ENCODE measurements around the gene SBF2.
"Not testable (repeated sequence)": the region's sequence is repeated elsewhere in the genome, so short reads cannot be mapped to it uniquely, and the experiment has no call there.

Gene SBF2

DNA sequence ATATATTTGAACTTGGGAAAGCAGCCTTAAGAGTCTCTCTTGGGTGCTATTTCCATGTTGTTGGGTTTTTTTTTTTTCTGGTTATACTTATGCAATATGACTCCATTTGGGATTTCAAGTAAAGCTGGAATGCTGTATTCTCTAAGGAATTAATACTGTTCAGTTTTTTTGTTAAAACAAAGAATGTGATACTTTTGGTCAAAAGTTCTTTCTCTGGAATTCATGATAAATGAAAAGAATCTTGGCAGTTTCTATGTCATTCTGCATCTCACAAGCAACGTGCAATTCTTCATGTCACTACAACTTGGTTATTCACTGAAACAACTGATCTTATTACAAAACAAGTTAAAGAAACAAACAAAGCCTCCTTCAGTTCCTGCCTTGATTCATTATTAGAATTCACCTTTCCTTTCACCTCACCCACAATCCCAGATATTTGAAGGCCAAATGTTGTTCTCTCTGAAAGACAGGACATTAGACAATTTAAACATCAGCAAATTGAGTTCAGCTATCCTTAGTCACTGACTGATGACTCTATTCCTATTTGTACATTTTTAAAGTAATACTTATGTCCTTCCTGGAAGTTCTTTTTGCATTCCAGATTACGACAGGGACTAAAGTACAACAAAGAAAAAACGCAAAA, 176.2 kb downstream of the SBF2 start:
- no peak for DNase-seq (ENCODE audit: low read depth, low spot score)

DNA sequence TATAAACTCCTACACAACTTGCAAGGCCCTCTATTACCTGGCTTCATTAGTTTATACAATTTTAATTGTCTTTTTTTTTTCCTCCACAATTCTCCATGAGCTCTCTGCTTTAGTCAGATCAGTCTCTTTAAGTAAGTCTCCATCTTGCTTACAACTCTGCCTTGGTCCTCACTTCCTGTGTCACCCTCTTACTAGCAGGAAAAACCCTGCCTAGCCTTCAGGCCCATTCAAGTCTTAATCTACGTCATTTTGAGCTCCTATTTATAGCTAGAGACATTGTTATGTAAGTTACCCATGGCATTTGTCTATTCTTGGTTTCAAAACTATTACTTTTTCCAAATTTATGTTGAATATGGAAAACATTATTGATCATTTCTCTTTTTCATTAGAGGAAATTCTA, 177.4 kb downstream of the SBF2 start:
- DNase-seq (ENCODE audit: low read depth, low spot score), result no peak

DNA sequence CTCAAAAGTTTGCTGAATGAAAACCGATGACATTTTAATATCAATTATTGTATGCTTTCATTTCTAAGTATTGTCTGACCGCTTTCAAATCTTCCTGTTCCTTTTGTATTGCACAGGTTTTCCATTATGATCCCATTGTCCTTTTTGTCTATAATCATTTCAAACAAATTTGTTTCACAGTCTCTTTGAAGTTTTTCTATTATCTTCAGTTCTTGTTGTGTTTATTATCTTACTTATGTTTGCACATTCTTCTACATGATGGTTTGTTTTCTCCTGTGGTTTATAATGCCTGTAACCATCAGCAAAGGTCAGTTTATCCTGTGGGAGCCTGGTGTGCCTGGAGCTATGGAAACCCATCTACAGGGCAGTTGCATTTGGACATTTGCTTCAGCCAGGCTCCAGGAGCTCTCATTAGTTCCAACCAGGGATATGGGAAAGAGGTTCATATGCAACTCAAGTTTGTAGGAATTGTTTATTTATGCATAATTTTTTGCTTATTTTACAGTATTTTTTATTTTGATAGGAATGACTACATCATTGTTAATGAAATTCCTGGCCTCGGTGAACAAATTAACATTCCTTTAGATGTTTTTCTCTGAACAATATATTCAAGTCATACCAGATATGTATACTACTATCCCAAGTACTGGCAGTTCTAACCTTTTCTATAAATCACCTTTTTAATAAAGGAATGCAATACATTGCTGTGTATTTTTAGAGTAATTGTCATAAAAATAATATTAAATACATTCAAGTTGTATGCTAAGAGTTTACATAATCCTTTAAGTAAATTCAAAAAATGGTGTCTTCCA, 179.2 kb downstream of the SBF2 start:
- DNase-seq (ENCODE audit: low read depth, low spot score), result no peak

DNA sequence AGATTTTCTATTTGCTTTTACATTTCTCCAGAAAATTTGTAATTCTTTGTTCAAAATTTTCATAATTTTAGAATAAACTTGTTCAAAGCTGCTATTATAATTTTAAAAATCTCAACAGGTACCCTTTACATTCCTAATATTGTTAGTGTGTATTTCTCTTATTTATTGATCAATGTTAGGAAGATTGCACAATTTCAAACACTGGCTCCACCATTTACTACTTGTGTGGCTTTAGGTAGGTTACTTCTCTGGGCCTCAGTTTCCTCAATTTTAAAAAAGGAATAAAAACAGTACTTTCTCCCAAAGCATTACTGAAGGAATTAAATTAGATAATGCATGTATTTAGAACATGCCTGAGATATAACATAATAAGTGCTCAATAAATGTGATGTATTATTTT, 180.2 kb downstream of the SBF2 start:
- DNase-seq (ENCODE audit: low read depth, low spot score), result no peak

DNA sequence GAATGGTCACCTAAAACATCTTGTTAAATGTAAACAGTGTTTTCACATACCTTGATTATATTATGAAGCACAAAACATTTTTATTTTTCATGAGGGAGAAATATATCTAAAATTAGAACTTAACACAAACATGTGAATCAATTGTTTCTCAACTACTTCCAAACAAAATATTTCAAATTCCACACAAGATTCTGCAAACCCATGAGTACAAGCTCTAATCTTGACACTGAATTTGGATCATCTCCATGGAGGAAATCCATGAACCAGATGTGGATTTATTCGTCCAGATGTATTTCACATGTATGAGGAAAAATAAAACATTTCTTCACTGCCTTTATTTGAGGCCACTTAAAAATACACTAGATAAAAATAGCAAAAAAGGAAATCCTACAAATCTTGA, 184.2 kb downstream of the SBF2 start:
- DNase-seq (ENCODE audit: low read depth, low spot score), result no peak

DNA sequence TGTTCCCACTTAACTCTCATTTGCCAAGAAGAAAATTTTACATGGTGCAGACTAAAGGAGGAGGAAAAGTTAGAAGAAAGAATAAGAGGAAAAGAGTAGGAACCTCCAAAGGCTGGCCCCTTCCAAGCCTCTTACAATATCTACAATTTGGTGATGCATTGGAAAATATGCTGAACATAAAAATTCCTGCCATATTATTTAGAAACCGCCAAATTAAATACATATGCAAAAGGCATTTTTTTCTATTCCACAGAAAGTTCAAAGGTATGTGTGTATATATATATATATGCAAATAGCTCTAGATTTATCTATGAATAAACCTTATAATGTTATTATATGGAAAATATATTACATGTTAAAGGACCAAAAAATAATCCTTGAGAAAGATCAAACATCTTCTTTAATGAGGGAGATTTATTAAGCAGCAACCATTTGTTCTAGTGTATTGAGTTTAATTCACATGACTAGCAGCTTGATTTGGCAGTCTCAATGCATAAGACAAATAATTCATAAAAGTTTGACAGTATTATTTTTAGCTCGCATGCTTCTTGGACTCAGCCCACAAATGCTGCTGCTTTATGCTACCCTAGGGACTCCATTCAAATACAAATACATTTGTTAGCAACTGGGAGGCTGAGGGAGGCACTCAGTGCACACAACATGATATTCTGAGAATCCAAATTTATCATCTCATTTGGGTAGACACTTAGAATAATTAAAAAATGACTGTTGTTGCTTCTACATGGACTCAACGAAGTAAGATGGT, 184.9 kb downstream of the SBF2 start:
- DNase-seq (ENCODE audit: low read depth, low spot score), result no peak

DNA sequence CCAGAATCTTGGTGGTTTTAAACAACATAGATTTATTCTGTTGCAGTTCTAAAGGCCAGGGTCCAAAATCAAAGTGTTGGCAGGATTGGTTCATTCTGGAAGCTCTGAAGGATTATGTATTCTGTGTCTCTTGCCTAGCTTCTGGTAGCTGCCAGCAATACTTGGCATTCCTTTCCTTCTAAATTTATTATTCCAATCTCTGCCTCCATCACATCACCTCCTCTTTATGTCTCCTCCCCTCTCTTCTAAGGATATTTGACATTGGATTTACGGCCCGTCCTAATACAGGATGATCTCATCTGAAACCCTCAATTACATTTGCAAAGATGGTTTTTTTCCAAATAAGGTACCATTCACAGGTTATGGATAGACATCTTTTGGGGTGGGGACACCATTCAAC, 186.5 kb downstream of the SBF2 start:
- DNase-seq (ENCODE audit: low read depth, low spot score), result no peak

DNA sequence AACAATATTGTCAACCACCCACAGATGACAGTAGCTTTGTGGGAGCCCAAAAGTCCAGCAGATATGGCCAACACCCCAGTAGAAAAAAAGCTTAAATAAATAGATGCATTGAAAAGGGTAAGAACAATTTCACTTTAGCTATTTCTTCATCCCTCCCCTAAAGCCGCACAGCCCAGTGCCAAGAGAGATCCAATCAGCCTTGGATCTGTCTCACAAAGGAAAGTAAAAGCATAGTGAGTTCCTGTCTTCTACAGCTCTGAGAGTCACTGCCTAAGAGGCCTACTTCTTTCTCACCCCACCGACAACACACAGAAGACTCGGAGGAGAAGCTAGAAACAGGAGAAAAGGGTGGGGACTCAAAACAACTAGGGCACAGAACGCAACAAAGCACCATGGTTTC, 196.4 kb downstream of the SBF2 start:
- no peak for DNase-seq (ENCODE audit: low read depth, low spot score)

DNA sequence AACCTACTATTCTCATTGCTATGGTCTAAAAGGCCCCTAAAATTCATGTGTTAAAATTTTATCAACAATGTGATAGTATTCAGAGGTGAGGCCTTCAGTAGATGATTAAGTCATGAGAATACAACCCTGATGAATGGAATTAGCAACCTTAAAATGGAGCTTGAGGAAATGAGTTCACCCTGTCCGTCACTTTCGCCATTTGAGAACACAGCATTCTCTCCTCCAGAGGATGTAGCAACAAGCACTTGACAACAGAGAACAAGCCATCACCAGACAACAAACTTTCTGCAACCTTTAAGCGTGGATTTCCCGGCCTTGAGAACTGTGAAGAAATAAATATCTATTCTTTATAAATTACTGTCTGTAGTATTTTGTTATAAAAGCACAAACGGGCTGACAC, 197.0 kb downstream of the SBF2 start:
- no peak for DNase-seq (ENCODE audit: low read depth, low spot score)

DNA sequence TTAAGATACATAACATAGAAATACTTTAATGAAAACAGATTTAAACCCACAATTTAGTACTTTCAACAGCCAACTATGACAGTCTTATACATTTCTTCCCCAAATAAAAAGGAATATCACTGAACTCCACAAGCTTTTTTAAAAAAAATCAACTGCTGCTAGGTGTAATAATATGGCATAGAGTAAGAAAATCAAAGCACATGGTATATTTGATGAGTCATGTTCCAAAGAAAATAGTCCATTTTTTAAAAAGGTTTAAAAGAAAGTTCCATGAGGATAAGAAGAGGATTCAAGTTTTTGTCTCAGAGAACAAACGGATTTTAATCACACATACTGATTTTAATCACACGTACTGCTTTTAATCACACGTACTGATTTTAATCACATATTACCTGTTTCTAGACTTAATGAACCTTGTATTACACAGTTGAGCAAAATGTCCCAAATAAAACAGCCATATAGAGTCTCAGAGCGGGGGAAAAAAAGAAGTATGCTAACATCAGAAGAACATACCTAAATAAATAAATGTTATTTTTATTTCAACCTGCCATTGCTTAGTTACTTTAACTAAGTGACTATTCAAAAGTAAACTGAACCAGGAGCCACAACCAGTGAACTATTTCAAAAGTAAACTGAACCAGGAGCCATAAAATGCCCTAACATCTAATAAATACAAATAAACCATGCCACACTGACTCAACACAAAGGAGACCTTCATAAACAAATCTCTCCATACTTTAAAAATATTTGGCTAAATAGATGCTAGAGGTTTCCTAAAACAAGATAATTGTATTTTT, 198.4 kb downstream of the SBF2 start:
- DNase-seq (ENCODE audit: low read depth, low spot score), result no peak

DNA sequence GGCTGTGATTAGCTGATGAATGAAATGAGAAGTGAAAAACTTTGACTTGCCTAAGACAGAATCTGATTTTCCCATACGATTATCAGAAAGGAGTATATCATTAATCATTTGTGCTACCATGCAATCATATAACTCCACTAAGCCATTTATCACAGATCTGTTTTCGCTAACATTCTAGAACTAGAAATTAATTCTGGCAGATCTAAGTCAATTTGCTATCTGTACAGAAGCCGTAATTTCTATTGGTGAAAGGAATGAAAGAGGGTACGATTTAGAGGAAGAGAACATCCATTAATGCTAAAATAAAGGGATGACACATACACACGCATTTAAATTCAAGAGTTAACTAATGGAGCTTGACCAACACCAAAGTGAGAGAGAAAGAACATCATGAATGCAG, 201.6 kb downstream of the SBF2 start:
- DNase-seq (ENCODE audit: low read depth, low spot score), result no peak

DNA sequence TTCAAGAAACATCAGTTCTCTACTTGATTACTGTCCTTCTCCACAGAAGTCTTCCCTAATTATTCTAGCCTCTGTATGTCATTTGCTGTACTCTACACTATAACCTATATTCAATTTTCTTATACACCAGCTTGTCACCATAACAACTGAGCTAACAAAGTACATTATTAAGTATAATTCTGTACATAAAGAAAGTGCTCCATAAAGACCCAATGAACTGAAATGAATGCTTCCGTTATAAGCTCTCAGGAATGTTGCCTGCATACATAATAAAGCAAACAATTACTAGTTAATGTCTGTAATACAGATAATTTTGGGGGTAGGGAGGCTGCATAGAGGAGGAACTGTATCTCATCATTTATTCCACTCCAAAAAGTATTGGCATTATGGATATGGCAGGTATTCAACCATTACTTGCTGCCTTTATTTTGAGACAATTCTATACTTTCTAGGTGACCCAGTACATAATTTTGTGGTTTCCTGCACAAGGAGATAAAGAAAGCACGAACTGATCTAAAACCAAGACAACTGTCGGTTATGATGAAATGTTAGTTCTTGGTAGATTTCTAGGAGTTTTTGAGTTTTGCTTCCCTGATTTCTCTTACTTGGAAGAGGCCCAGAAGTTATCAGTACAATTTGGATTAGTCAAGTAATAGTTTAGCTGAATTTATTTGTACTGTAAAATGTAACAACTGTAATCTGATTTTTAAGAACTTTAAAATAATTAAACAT, 202.5 kb downstream of the SBF2 start:
- DNase-seq (ENCODE audit: low read depth, low spot score), result no peak

DNA sequence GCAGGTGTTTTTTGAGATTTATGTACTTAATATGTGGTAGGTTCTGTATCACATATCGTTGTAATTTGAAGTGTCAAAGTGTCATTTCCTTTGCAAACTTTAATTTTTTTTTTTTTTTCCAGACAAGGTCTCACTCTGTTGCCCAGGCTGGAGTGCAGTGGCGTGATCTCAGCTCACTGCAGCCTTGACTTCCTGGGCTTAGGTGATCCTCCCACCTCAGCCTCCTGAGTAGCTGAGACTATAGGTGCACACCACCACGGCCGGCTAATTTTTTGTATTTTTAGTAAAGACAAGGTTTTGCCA, 206.1 kb downstream of the SBF2 start:
- DNase-seq (ENCODE audit: low read depth, low spot score), result not testable (repeated sequence)

DNA sequence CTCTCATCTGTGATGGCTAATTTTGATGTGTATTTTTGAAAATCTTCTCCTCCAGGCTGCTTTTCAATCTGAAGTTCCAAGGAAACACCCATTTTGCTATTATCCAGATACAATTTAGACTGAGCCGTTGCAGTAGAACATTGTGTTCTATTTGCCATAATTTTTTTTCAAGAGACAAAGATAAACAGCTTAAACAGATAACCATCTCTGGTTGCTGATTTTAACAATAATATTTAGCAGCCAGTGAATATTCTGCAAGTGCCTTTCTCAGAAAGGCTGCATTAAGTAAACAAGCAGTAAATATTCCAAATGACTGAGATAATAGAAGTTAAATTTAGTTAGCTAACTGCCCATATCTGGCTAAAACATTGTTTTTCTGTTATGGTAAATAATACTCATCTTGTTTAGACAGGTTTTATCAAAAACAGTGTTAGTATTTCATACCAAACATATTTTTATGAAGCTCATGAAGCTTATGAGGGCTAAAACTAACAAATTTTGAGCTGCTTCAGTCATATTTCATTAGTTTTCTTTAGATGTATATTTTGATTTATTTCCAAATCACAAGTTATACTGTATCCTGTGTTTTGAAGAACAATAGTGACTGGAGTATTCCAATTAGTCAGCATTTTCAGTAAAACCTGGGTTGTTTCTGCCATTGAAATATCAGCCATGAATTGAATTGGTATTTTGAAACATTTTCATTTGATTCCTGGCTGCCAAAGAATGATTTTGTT, 206.7 kb downstream of the SBF2 start:
- DNase-seq (ENCODE audit: low read depth, low spot score), result no peak

DNA sequence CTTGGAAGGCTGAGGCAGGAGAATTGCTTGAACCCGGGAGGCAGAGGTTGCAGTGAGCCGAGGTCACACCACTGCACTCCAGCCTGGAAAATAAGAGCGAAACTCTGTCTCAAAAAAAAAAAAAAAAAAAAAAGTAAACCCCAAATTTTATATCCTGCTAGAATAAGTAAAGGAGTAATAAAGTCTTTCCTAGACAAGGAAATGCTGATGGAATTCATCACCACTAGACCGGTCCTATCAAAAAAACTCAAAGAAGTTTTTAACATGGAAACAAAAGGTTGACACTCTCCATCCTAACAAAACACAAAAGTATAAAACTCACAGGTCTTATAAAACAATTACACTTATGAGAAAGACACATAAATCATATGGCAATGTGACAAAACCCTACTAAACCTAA, 213.9 kb downstream of the SBF2 start:
- DNase-seq (ENCODE audit: low read depth, low spot score), result no peak

DNA sequence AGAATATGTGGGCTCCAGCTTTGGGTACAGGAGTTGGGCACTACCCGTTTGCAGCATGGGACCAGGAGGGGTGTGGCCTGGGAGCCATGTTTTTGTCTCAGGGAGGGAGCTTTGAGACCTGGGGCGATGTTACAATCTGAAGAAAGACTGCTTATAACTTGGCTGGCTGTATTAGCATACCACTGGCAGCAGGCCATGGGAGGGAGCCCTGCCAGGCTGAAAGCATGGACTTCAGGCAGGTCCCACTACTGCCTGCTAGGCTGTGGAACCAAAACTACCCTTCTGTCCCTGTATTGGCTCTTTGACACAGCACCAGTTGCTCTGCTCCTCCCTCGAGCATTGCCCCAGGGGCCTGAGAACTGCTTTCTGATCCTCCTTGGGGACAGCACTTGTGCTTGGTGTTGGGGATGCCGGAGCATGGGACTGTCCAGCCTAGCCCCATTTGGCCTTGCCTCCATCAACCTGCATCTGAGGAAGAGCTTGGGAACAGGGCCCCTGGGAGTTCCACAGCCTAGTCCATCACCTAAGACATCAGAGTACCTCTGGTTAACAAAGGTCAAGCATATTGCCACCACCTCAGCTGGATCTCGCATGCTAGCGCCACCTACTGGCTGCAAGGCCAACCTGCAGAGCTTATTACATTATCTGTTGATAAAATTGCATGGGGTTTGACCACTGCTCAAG, 217.4 kb downstream of the SBF2 start:
- no peak for DNase-seq (ENCODE audit: low read depth, low spot score)

DNA sequence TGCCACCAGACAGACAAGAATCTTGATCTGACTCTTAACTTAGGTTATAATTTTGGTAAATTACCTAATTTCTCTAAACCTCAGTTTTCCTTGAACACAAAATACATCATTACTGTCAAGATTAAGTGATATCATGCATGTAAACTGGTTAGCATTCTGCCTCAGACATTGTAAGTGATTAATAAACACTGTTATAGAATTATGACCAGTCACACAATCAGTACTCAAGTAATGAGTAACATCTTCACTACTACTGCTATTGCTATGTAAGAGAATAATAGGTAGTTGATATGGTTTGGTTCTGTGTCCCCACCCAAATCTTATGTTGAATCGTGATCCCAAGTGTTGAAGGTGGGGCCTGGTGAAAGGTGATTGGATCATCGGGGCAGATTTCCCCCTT, 218.9 kb downstream of the SBF2 start:
- DNase-seq (ENCODE audit: low read depth, low spot score), result no peak

DNA sequence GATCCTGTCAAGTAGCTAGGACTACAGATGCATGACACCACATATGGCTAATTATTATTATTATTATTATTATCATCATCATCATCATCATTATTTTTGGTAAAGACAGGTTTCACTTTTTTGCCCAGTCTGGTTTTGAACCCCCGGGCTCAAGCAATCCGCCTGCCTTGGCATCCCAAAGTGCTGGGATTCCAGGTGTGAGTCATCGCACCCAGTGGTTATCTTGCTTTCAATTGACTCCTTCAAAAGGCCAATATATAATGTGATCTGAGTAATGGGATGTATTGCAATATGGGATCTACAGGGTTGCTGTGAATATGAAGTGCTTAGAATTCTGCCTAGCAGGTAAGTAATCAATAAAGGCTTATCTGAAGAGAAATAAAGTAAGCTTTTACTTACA, 221.2 kb downstream of the SBF2 start:
- no peak for DNase-seq (ENCODE audit: low read depth, low spot score)

DNA sequence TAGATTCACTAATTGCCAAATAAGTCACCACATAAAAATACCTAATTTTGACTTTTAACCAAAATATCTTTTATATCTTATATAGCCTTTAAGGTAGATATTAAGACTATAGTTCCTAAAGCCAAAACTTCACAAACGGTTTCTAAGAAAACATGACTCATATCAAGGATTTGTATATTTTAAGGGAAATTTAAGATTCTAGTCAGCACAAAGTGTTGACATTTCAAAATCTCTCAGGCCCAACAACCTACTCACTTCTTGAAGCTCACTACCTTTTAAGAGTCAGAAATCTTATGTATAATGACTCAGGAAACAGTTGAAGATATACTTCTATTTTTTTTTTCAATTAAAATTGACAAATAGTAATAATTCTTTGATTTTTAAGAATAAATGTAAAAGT, 221.9 kb downstream of the SBF2 start:
- no peak for DNase-seq (ENCODE audit: low read depth, low spot score)

DNA sequence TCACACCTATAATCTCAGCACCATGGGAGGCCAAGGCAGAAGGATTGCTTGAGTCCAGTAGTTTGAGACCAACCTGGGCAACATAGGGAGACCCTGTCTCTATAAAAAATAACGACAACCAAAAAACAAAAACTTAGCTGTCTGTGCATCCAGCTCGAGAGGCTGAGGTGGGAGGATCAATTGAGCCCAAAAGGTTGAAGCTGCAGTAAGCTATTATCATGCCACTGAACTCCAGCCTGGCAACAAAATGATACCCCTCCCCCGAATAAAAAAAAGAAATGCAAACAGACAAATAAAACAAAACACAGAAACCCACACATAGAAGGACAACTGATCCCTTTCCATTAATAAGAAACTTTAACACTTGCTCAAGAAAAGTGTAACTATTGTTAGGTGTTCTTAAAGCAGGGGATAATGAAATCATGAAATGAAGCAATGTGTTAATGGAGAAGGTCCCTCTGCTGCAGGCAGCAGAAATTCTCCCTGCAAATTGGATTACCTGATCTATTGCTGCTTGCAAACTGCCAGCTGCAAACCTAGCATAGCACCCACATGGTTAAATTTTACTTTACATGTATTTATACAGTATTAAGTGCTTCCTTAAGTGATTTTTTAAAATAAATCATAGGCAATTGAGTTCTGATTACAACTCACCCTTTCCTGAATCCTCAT, 226.3 kb downstream of the SBF2 start:
- DNase-seq (ENCODE audit: low read depth, low spot score), result no peak
